ENCODE results near the gene PTPRT.
A peak's percentile ranks its signal among the peaks of the same experiment; 100 is the strongest.

PTPRT gene

GRCh38 chr20:42113236-42113635 is 1076.5 kb downstream of the PTPRT start:
- DNase-seq (ENCODE audit: low read depth), result no peak

GRCh38 chr20:42112161-42112560 is 1077.5 kb downstream of the PTPRT start:
- no peak for DNase-seq (ENCODE audit: low read depth)

- DNase-seq (ENCODE audit: low read depth), result no peak
Observed at GRCh38 chr20:42111349-42111748, 1078.4 kb downstream of the PTPRT start.

- no peak for DNase-seq (ENCODE audit: low read depth)
Observed at GRCh38 chr20:42110301-42110700, 1079.4 kb downstream of the PTPRT start.

GRCh38 chr20:42102000-42102399 is 1087.7 kb downstream of the PTPRT start:
- DNase-seq (ENCODE audit: low read depth), result no peak

GRCh38 chr20:42100137-42100704 is 1089.5 kb downstream of the PTPRT start:
- DNase-seq (ENCODE audit: low read depth), result no peak

GRCh38 chr20:42099101-42099500 is 1090.6 kb downstream of the PTPRT start:
- no peak for DNase-seq (ENCODE audit: low read depth)

GRCh38 chr20:42098418-42098817 is 1091.3 kb downstream of the PTPRT start:
- DNase-seq (ENCODE audit: low read depth), result no peak

- no peak for DNase-seq (ENCODE audit: low read depth)
Observed at GRCh38 chr20:42097741-42098140, 1092.0 kb downstream of the PTPRT start.

- no peak for DNase-seq (ENCODE audit: low read depth)
Observed at GRCh38 chr20:42095221-42095620, 1094.5 kb downstream of the PTPRT start.

GRCh38 chr20:42093542-42094440 is 1095.9 kb downstream of the PTPRT start:
- no peak for DNase-seq (ENCODE audit: low read depth)

- DNase-seq (ENCODE audit: low read depth), result no peak
Observed at GRCh38 chr20:42093041-42093440, 1096.7 kb downstream of the PTPRT start.

GRCh38 chr20:42085366-42085765 is 1104.3 kb downstream of the PTPRT start:
- DNase-seq (ENCODE audit: low read depth), result no peak

- no peak for DNase-seq (ENCODE audit: low read depth)
Observed at GRCh38 chr20:42083280-42083679, 1106.4 kb downstream of the PTPRT start.

GRCh38 chr20:42082611-42083010 is 1107.1 kb downstream of the PTPRT start:
- DNase-seq (ENCODE audit: low read depth), result peak; percentile 3

GRCh38 chr20:42080956-42081355 is 1108.8 kb downstream of the PTPRT start:
- no peak for DNase-seq (ENCODE audit: low read depth)

- DNase-seq (ENCODE audit: low read depth), result no peak
Observed at GRCh38 chr20:42074944-42075343, 1114.8 kb downstream of the PTPRT start.

GRCh38 chr20:42067596-42067995 is 1122.1 kb downstream of the PTPRT start:
- no peak for DNase-seq (ENCODE audit: low read depth)

GRCh38 chr20:42067174-42067573 is 1122.5 kb downstream of the PTPRT start:
- no peak for DNase-seq (ENCODE audit: low read depth)

- DNase-seq (ENCODE audit: low read depth), result no peak
Observed at GRCh38 chr20:42063141-42063540, 1126.6 kb downstream of the PTPRT start.

- DNase-seq (ENCODE audit: low read depth), result no peak
Observed at GRCh38 chr20:42053350-42053749, 1136.4 kb downstream of the PTPRT start.

- DNase-seq (ENCODE audit: low read depth), result no peak
Observed at GRCh38 chr20:42051921-42052320, 1137.8 kb downstream of the PTPRT start.

- DNase-seq (ENCODE audit: low read depth), result no peak
Observed at GRCh38 chr20:42046371-42047085, 1143.2 kb downstream of the PTPRT start.

All from EH (cell line).